ENCODE data around the gene ZNHIT6.
"Not testable (repeated sequence)": the region's sequence is repeated elsewhere in the genome, so short reads cannot be mapped to it uniquely, and the experiment has no call there.

ZNHIT6 gene

DNA sequence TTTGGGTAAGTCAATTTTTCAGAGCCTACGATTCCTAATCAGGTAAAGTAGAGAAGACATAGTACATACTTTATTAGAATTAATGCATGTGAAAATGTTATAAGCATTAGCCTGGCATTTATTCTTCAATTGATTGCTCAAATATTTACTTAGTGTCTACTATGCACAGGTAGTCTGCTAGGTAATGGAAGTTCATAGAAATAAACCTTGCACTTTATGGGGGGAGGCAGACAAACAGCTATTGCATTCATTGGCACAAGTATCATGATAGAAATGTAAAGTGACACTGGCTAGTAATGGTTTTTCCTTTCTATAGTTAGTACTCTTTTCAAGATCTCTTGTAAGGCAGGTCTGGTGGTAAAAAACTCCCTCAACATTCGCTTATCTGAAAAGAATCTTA lies 44.9 kb downstream of the ZNHIT6 start:
- DNase-seq, result no peak

GRCh38 chr1:85661767-85662166 lies 46.5 kb downstream of the ZNHIT6 start:
- no peak for DNase-seq

DNA sequence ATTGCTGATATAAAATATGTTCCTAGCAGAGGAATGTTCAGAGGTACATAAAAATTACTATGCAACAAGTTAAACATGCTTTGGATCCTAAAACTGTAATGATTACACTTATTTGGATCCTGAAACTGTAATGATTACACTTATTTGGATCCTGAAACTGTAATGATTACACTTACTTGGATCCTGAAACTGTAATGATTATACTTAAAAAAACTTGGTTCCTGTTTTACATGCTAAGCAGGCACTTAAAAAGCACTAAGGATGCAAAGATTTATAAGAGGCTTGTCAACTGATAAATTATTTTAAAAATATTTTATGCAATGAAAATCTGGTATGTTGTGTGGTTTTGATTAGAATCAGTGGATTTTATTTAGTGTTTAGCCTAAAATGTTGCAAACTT lies 47.7 kb downstream of the ZNHIT6 start:
- DNase-seq, result no peak

GRCh38 chr1:85659174-85659573 lies 49.1 kb downstream of the ZNHIT6 start:
- no peak for DNase-seq

GRCh38 chr1:85656948-85657347 lies 51.3 kb downstream of the ZNHIT6 start:
- DNase-seq, result no peak

- no peak for DNase-seq
Measured at GRCh38 chr1:85656256-85656655, 52.0 kb downstream of the ZNHIT6 start.

DNA sequence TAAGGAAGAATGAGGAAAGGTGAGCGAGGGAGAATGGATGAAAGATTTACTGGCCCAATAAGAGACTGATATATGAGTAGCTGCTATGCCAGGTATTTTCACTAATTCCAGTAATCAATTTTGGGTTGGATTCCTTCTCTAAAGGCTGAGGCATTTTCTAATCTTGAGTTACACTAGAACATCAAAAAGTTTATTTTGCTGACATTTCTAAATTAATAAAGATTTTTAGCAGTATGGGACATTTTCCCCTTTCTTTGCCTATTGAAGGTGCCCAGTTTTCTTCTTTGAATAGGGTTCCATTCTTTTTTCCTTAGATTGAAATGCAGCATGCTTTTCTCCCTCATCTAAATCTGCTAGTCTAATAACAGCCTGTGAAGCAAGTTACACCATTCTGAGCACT lies 52.9 kb downstream of the ZNHIT6 start:
- DNase-seq, result no peak

GRCh38 chr1:85654066-85654782 lies 54.0 kb downstream of the ZNHIT6 start:
- no peak for DNase-seq

DNA sequence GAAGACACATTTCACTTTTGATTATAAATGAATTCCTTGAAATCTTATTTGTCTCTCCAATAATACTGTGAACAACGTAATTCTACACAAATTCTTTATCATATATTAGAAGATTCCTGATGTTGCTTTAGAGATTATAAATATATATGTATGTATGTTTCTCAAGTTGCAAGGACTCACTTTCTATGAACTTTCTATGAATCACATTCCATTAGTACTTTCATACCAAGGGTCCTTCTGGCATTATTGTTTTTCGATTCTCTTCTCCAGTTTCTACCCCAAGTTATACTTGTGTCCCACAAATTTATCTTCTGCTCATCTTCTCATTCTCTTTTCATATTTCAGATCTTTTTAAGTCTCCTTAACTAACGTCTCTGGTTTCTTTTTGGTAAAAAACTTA lies 55.9 kb downstream of the ZNHIT6 start:
- no peak for DNase-seq

DNA sequence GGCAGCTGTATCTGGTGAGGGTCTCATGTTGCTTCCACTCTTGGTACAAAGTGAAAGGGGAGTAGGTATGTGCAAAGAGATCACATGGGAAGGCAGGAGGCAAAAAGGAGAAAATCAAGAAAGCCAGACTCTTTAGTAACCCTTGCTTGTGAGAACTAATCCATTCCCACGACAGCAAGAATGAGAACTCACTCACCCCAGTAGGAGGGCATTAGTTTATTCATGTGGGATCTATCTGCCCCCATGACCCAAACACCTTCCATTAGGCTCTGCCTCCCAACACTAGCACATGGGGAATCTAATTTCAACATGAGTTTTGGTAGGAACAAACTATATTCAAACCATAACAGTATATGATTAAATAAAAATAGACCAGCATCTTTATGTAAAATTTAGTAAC lies 57.6 kb downstream of the ZNHIT6 start:
- DNase-seq, result no peak

DNA sequence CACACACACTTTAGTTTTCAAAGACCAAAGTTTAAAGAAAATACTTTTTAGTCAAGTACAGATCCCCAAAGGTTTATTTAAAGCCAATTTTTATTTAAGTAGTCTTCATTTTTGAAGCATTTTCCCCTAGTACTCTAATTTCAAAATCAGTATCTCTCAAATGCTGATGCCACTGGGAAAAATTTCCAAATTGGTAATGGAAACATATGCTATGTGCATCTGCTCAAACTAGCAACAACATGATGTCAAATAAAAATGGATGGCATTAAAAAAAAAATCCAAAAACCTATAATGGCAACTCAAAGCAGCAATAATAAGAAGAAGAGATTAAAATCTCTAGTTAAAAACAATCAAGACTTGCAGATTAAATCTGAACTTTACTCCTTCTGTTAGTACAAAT lies 58.6 kb downstream of the ZNHIT6 start:
- DNase-seq, result no peak

DNA sequence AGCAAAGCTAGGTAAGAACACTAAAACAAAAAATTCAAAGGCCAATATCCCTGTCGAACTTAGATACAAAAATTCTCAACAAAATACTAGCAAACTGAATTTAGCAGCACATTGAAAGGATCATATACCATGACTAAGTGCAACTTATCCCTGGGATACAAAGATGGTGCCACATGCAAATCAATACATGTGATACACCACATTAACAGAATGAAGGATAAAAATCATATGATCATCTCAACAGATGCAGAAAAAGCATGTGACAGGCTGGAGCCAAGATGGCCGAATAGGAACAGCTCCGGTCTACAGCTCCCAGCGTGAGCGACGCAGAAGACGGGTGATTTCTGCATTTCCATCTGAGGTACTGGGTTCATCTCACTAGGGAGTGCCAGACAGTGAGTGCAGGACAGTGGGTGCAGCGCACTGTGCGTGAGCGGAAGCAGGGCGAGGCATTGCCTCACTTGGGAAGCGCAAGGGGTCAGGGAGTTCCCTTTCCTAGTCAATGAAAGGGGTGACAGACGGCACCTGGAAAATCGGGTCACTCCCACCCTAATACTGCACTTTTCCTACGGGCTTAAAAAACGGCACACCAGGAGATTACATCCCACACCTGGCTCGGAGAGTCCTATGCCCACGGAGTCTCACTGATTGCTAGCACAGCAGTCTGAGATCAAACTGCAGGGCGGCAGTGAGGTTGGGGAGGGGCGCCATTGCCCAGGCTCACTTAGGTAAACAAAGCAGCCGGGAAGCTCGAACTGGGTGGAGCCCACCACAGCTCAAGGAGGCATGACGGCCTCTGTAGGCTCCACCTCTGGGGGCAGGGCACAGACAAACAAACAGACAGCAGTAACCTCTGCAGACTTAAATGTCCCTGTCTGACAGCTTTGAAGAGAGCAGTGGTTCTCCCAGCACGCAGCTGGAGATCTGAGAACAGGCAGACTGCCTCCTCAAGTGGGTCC lies 66.4 kb downstream of the ZNHIT6 start:
- not testable (repeated sequence) for DNase-seq

DNA sequence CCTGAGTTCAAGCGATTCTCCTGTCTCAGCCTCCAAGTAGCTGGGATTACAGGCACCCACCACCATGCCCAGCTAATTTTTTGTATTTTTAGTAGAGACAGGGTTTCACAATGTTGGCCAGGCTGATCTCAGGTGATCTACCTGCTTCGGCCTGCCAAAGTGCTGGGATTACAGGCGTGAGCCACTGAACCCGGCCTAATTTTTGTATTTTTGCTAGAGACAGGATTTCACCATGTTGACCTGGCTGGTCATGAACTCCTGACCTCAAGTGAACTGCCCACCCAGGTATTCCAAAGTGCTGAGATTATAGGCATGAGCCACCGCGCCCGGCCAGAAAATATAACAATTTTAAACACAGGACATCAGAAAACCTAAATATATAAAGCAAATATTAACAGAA lies 68.3 kb downstream of the ZNHIT6 start:
- not testable (repeated sequence) for DNase-seq

- DNase-seq, result no peak
Measured at GRCh38 chr1:85638412-85638811, 69.8 kb downstream of the ZNHIT6 start.

DNA sequence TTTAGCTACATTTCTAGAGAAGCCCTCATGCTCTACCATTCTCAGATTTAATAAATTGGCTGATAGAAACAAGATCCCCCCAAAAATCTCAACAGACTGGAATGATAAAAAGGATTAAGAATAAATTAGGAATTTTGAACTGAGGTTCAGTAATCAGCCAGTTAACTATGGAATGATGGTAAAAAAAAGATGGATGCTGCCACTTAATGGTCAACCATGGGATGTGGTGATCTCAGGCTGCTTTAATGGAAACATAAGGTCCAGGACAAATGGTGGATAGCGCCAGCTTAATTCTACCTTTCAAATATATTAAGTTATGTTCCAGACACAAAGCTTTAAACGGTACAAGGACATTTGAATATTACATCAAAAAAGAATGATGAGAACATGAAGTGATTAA lies 77.7 kb downstream of the ZNHIT6 start:
- no peak for DNase-seq

GRCh38 chr1:85629532-85629920 lies 78.7 kb downstream of the ZNHIT6 start:
- no peak for DNase-seq

GRCh38 chr1:85628791-85629531 lies 79.3 kb downstream of the ZNHIT6 start:
- no peak for DNase-seq

DNA sequence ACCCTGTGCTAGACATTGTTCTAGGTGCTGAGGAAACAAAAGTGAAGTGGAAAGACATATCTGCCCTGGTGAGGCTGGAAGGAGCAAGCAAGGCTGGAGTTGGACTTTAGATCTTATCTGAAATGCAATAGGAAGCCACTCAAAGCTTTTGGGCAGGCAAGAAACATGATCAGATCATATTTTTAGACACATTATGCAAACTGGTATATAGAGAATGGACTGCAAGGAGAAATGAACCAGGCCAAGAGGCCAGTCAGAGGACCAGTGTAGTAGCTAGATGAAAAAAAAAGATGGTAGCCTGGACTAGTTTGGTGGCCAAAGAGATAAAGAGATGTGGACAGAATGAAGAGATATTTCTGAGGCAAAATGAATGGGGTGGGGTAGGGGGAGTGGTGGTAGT lies 81.4 kb downstream of the ZNHIT6 start:
- no peak for DNase-seq

GRCh38 chr1:85624361-85624760 lies 83.9 kb downstream of the ZNHIT6 start:
- DNase-seq, result no peak

GRCh38 chr1:85623061-85623471 lies 85.2 kb downstream of the ZNHIT6 start:
- no peak for DNase-seq

GRCh38 chr1:85621430-85621829 lies 86.8 kb downstream of the ZNHIT6 start:
- no peak for DNase-seq

DNA sequence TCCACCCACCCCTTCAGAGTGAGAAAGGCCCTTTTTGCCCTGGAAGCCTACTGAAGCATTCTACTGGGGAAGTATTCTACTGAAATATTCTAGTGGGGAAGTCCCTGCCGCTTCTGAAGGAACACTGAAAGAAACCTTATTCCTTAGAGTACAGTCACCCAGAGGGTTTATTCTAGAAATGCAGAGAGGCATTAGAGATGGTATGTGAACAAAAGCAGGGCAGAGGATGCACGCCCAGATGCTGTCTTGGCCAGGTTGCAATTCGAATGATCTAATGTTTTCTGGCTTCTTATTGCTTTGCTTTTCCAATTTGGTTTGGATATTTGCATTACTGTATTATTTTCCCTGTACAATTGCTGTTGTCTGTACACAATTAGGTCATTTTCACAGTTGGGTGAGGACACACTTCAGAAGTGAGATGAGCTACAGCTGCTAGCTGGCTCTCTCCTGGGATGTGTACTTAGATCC lies 90.6 kb downstream of the ZNHIT6 start:
- no peak for DNase-seq

DNA sequence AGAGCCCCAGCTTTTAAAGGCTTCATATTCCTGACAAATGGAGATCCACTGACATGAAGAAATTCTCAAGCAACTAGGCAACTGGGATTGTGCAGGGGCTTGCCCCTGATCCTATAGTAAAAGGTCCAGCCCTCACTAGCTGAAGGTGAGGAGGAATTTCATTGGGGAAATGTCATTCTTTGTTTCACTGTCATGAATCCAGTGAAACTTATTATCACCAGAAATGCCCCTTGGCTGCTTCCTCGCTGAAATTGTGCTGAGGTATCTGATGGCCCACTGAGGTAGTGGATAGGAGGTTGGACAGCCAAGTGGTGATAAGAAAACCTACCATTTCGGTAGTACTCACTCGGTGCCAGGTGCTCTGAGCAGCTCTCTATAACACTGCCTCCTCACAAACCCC lies 91.5 kb downstream of the ZNHIT6 start:
- no peak for DNase-seq

DNA sequence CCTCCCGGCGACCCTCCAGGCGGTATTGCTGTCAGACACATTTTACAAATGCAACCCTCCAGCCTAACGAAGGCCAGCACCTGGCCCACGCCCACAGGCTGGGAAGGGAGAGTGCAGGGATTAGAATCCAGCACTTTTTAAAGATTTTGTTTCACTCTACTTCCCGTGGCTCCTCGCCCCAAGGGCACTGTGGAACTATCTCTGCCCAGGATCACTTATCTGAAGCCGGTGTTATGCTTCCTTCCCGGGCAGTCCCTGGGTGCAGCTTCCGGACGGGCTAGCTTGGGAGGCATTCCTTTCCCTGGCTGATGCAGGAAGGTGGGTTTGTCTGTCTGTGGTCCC lies 91.9 kb downstream of the ZNHIT6 start:
- DNase-seq, result no peak

Measured in NCI-H187 treated with DMSO at 0.1 percent for 48 hours (cell line).